ENCODE data around the gene ADCY3.
"Not testable (repeated sequence)": the region's sequence is repeated elsewhere in the genome, so short reads cannot be mapped to it uniquely, and the experiment has no call there.

ADCY3 gene

GRCh38 chr2:24809316-24810007, 110.6 kb downstream of the ADCY3 start:
- DNase-seq (ENCODE audit: low spot score) = no peak

GRCh38 chr2:24806661-24807036, 113.4 kb downstream of the ADCY3 start:
- no peak for DNase-seq (ENCODE audit: low spot score)

GRCh38 chr2:24805811-24806660, 114.0 kb downstream of the ADCY3 start:
- not testable (repeated sequence) for DNase-seq (ENCODE audit: low spot score)

- DNase-seq (ENCODE audit: low spot score) = not testable (repeated sequence)
Measured at GRCh38 chr2:24800487-24800886, 119.5 kb downstream of the ADCY3 start.

- DNase-seq (ENCODE audit: low spot score) = no peak
Measured at GRCh38 chr2:24797644-24798043, 122.4 kb downstream of the ADCY3 start.

GRCh38 chr2:24793761-24794435, 126.1 kb downstream of the ADCY3 start:
- DNase-seq (ENCODE audit: low spot score) = peak; percentile 13

GRCh38 chr2:24792874-24793760, 126.9 kb downstream of the ADCY3 start, which contains the start of the genes CENPO and PTRHD1:
CENPO (plus strand) TSS chr2:24793425; CDS start chr2:24793920, 495 bp downstream.
PTRHD1 (minus strand) TSS chr2:24793391; CDS start chr2:24793377, 14 bp downstream.
- peak; percentile 98 for DNase-seq (ENCODE audit: low spot score)

- DNase-seq (ENCODE audit: low spot score) = no peak
Measured at GRCh38 chr2:24792542-24792873, 127.5 kb downstream of the ADCY3 start.

- no peak for DNase-seq (ENCODE audit: low spot score)
Measured at GRCh38 chr2:24791452-24791851, 128.6 kb downstream of the ADCY3 start.

GRCh38 chr2:24788816-24789215, 131.2 kb downstream of the ADCY3 start:
- DNase-seq (ENCODE audit: low spot score) = no peak

GRCh38 chr2:24787532-24787931, 132.5 kb downstream of the ADCY3 start:
- DNase-seq (ENCODE audit: low spot score) = no peak

- DNase-seq (ENCODE audit: low spot score) = no peak
Measured at GRCh38 chr2:24785671-24786321, 134.2 kb downstream of the ADCY3 start.

GRCh38 chr2:24783641-24784040, 136.4 kb downstream of the ADCY3 start:
- no peak for DNase-seq (ENCODE audit: low spot score)

- DNase-seq (ENCODE audit: low spot score) = no peak
Measured at GRCh38 chr2:24779116-24779515, 140.9 kb downstream of the ADCY3 start.

GRCh38 chr2:24774373-24774772, 145.7 kb downstream of the ADCY3 start:
- no peak for DNase-seq (ENCODE audit: low spot score)

- DNase-seq (ENCODE audit: low spot score) = no peak
Measured at GRCh38 chr2:24771764-24772586, 148.1 kb downstream of the ADCY3 start.

GRCh38 chr2:24771061-24771460, 149.0 kb downstream of the ADCY3 start:
- no peak for DNase-seq (ENCODE audit: low spot score)

All from hematopoietic multipotent progenitor cell treated with erythropoietin and hydrocortisone succinate and interleukin-3 and kit ligand, for 15 days (in vitro differentiated cells).